ENCODE data around the gene CENPX. TPM values are rescaled to one million over a fixed set of nuclear protein-coding genes. Genes with fewer than 3 reads are reported as not detected.

Gene CENPX
- total and polyA plus RNA-seq, 2 of the 13 experiments (the other 11 are each of a cell fraction or from before 2014, with no cell fraction given) = 92.7 to 170 TPM

GRCh38 chr17:82037889-82038195 lies 15.2 kb upstream of the CENPX start (continued):
- TF ChIP-seq HOXA9 (CRISPR knock-in tag; IDR thresholded peaks at IDR 0.05; ENCODE audit: borderline replicate concordance) = no peak
- TF ChIP-seq MEIS2 (CRISPR knock-in tag; IDR thresholded peaks at IDR 0.05) = no peak
- no peak for TF ChIP-seq ZSCAN25 (CRISPR knock-in tag; IDR thresholded peaks at IDR 0.05)
- peak; percentile 19 for TF ChIP-seq ZEB1 (IDR thresholded peaks at IDR 0.05; ENCODE audit: insufficient replicate concordance, low read depth)
- TF ChIP-seq ZNF510 (CRISPR knock-in tag; IDR thresholded peaks at IDR 0.05; ENCODE audit: low read depth) = no peak
- TF ChIP-seq, protein P1, sequence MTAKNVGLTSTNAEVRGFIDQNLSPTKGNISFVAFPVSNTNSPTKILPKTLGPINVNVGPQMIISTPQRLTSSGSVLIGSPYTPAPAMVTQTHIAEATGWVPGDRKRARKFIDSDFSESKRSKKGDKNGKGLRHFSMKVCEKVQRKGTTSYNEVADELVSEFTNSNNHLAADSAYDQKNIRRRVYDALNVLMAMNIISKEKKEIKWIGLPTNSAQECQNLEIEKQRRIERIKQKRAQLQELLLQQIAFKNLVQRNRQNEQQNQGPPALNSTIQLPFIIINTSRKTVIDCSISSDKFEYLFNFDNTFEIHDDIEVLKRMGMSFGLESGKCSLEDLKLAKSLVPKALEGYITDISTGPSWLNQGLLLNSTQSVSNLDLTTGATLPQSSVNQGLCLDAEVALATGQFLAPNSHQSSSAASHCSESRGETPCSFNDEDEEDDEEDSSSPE (CRISPR knock-in tag; IDR thresholded peaks at IDR 0.05) = no peak
- no peak for TF ChIP-seq FOXO1 (CRISPR knock-in tag; IDR thresholded peaks at IDR 0.05)
- TF ChIP-seq RARA (CRISPR knock-in tag; IDR thresholded peaks at IDR 0.05) = no peak
- no peak for TF ChIP-seq ZNF331 (CRISPR knock-in tag; IDR thresholded peaks at IDR 0.05)
- TF ChIP-seq DDIT3 (CRISPR knock-in tag; IDR thresholded peaks at IDR 0.05) = 0 out of 2 replicates have a peak, but pooled peaks have one; percentile 1
- TF ChIP-seq HNF4G (IDR thresholded peaks at IDR 0.05; ENCODE audit: borderline replicate concordance, low read depth, low read length) = no peak
- no peak for TF ChIP-seq HNF4G (CRISPR knock-in tag; IDR thresholded peaks at IDR 0.05; ENCODE audit: borderline replicate concordance, low read depth)
- TF ChIP-seq PHF5A (CRISPR knock-in tag; IDR thresholded peaks at IDR 0.05; ENCODE audit: low read depth, unreplicated experiment) = no peak
- TF ChIP-seq ZNF674 (CRISPR knock-in tag; IDR thresholded peaks at IDR 0.05; ENCODE audit: low read depth) = no peak
- TF ChIP-seq TBX2 (CRISPR knock-in tag; IDR thresholded peaks at IDR 0.05; ENCODE audit: borderline replicate concordance) = no peak
- TF ChIP-seq PHF21A (CRISPR knock-in tag; IDR thresholded peaks at IDR 0.05) = peak; percentile 4; the same call in 1 of the 2 replicates
- TF ChIP-seq JUN (CRISPR knock-in tag; IDR thresholded peaks at IDR 0.05) = no peak
- no peak for TF ChIP-seq RCOR2 (CRISPR knock-in tag; IDR thresholded peaks at IDR 0.05)
- TF ChIP-seq NCOR1 (IDR thresholded peaks at IDR 0.05; ENCODE audit: borderline replicate concordance, low read length) = no peak
- peak; percentile 19; the same call in 1 of the 2 replicates for TF ChIP-seq SIN3A (IDR thresholded peaks at IDR 0.05; ENCODE audit: borderline replicate concordance, low read depth, low read length)
- 0 out of 2 replicates have a peak, but pooled peaks have one; percentile 6 for TF ChIP-seq ZHX2 (IDR thresholded peaks at IDR 0.05; ENCODE audit: low read depth)
- no peak for TF ChIP-seq ZHX2 (CRISPR knock-in tag; IDR thresholded peaks at IDR 0.05; ENCODE audit: borderline replicate concordance)
- 0 out of 2 replicates have a peak, but pooled peaks have one; percentile 6 for TF ChIP-seq ZNF292 (CRISPR knock-in tag; IDR thresholded peaks at IDR 0.05; ENCODE audit: borderline replicate concordance, low read depth)
- TF ChIP-seq GPN1 (CRISPR knock-in tag; IDR thresholded peaks at IDR 0.05; ENCODE audit: borderline replicate concordance) = no peak
- no peak for TF ChIP-seq SMAD3 (CRISPR knock-in tag; IDR thresholded peaks at IDR 0.05)
- 0 out of 2 replicates have a peak, but pooled peaks have one; percentile 6 for TF ChIP-seq NFKBIZ (CRISPR knock-in tag; IDR thresholded peaks at IDR 0.05)
- TF ChIP-seq ZNF501 (CRISPR knock-in tag; IDR thresholded peaks at IDR 0.05) = 0 out of 2 replicates have a peak, but pooled peaks have one; percentile 9

Data from HepG2 (cell line).